Measurements from ENCODE around the gene MED27.

The MED27 gene

DNA sequence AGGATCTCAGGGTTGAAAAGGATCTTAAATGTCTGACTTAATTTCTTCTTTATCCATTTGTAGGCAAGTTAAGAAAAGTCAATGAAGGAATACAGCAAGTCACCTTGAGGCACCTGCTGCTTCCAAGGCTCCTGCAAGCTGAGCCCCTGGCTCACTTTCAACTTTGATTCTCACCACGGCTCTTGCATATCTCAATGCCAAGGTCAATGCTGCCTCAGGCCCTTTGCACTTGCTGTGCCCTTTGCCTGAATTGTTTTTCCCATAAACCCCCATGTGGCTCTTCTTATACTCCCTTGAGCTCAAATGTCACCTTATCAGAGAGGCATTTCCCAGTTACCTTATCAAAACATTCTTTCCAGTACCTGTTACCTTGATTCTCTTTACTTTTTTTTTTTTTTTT is 195.4 kb downstream of the MED27 start:
- Histone ChIP-seq H3K4ac (ENCODE audit: low read depth, low read length) (no peak overlapping the region), H2AFZ (ENCODE audit: insufficient read depth, low read length, poor library complexity) (no peak overlapping the region), H3K18ac (ENCODE audit: low read length) (no peak overlapping the region), H3K14ac (ENCODE audit: low read length) (no peak overlapping the region), H3K23ac (ENCODE audit: low read length) (no peak overlapping the region), H4K91ac (ENCODE audit: low read depth, low read length) (no peak overlapping the region), H3K4me1 (ENCODE audit: control insufficient read depth in 1 of 2, insufficient read depth in 2 of 2, low read length in 2 of 2) (no peaks in the 10 kb centered on the region), H3K4me3 (ENCODE audit: low read depth, low read length) (no peak overlapping the region), H3K9ac (ENCODE audit: low read length) (no peak overlapping the region), H2BK5ac (ENCODE audit: low read depth, low read length, poor library complexity) (no peak overlapping the region), H3K79me1 (ENCODE audit: low read length) (no peaks in the 10 kb centered on the region), H3K79me2 (ENCODE audit: control insufficient read depth, insufficient read depth, low read length, poor library complexity) (no peaks in the 10 kb centered on the region), H3K4me2 (ENCODE audit: low read length) (no peak overlapping the region), H3K36me3 (ENCODE audit: control insufficient read depth in 1 of 2, insufficient read depth in 2 of 2, low read length in 2 of 2) (no peaks in the 10 kb centered on the region), H4K12ac (ENCODE audit: low read depth, low read length) (no peak overlapping the region), H3K9me3 (ENCODE audit: insufficient read depth, low read depth, low read length) (no peaks in the 10 kb centered on the region), H2AK5ac (ENCODE audit: low read length) (no peak overlapping the region), H2BK12ac (ENCODE audit: low read length) (no peak overlapping the region), H3K27me3 (ENCODE audit: insufficient read depth, low read length) (no peaks in the 10 kb centered on the region), H4K8ac (ENCODE audit: low read depth, low read length) (no peak overlapping the region), H2BK120ac (ENCODE audit: insufficient read depth, low read length, poor library complexity) (no peak overlapping the region), H3K27ac (ENCODE audit: low read depth, low read length) (no peak overlapping the region)
- no CpG with 5 or more reads among the region's 1 CpG for whole genome bisulfite sequencing (ENCODE audit: extremely low coverage, insufficient coverage, insufficient read length)
- DNase-seq: no peak

DNA sequence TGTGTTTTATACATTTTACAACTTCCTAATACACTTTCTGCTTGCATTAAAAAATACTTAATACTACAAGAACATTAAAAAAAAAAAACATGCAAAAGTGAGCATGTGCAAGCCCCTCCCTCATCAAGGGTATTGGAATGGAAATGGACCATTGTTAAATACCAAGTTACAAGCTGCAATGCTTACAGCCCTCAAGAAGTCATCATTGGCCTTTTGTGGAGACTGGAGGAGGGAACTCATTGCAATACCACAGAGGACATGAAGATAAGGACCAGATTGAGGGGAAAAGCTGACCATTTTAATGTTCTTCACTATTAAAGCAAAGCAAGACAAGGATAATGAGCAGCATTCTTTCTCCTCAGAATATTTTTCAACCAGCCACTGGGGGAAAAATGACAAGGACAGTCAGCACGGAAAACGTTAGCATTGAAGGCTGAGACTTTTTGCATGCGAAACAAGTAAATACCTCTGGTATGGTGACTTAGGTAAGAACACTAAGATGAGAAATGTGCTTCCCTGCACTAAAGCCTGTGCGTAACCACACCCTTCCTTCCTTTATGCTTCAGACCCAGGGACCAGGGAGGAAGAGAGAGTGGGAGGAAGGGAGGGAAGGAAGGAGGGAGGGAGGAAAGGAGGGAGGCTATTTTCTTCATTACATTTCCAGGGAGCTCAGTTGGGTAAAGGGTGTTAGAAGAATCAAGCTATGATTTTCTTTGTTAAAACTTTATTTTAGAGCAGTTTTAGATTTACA is 198.7 kb downstream of the MED27 start:
- no peak overlapping the region for H3K23ac ChIP-seq (ENCODE audit: low read length)

DNA sequence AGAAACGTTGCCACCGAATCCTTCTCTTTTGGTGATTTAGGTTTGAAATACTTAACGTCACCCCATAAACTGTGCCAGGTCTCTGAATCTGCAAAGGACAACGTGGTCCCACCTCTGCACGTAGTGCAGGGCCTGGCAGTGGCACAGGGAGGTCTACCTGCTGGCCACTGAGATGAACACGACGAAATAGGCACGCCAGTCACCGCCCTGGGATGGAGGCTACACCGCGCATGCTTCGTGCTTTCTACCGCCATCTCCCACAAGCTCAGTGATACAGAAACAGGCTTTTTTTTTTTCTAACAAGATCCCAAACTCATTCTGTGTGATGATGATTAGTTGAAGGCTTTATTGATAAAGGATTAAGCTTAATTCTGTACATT is 199.8 kb downstream of the MED27 start:
- no peak for DNase-seq
- no peaks in the 10 kb centered on the region for H3K36me3 ChIP-seq (ENCODE audit: control insufficient read depth in 1 of 2, insufficient read depth in 2 of 2, low read length in 2 of 2)
- no peak overlapping the region for H3K4me3 ChIP-seq (ENCODE audit: low read depth, low read length)
- no peak overlapping the region for H4K8ac ChIP-seq (ENCODE audit: low read depth, low read length)
- no peak overlapping the region for H3K18ac ChIP-seq (ENCODE audit: low read length)
- H2BK5ac ChIP-seq (ENCODE audit: low read depth, low read length, poor library complexity): no peak overlapping the region
- no peak overlapping the region for H3K23ac ChIP-seq (ENCODE audit: low read length)
- no CpG with 5 or more reads among the region's 13 CpGs for WGBS (ENCODE audit: extremely low coverage, insufficient coverage, insufficient read length)
- H2BK12ac ChIP-seq (ENCODE audit: low read length): no peak overlapping the region
- H2AK5ac ChIP-seq (ENCODE audit: low read length): no peak overlapping the region
- no peak overlapping the region for H3K4me2 ChIP-seq (ENCODE audit: low read length)
- H3K27ac ChIP-seq (ENCODE audit: low read depth, low read length): no peak overlapping the region
- no peaks in the 10 kb centered on the region for H3K79me2 ChIP-seq (ENCODE audit: control insufficient read depth, insufficient read depth, low read length, poor library complexity)
- no peaks in the 10 kb centered on the region for H3K9me3 ChIP-seq (ENCODE audit: insufficient read depth, low read depth, low read length)
- H3K79me1 ChIP-seq (ENCODE audit: low read length): no peaks in the 10 kb centered on the region
- no peaks in the 10 kb centered on the region for H3K4me1 ChIP-seq (ENCODE audit: control insufficient read depth in 1 of 2, insufficient read depth in 2 of 2, low read length in 2 of 2)
- no peak overlapping the region for H2BK120ac ChIP-seq (ENCODE audit: insufficient read depth, low read length, poor library complexity)
- H3K14ac ChIP-seq (ENCODE audit: low read length): no peak overlapping the region
- H4K91ac ChIP-seq (ENCODE audit: low read depth, low read length): no peak overlapping the region
- no peak overlapping the region for H3K4ac ChIP-seq (ENCODE audit: low read depth, low read length)
- H3K27me3 ChIP-seq (ENCODE audit: insufficient read depth, low read length): no peaks in the 10 kb centered on the region
- no peak overlapping the region for H3K9ac ChIP-seq (ENCODE audit: low read length)
- H2AFZ ChIP-seq (ENCODE audit: insufficient read depth, low read length, poor library complexity): no peak overlapping the region
- no peak overlapping the region for H4K12ac ChIP-seq (ENCODE audit: low read depth, low read length)

More for the DNA sequence above, 198.7 kb downstream of the MED27 start:
- Histone ChIP-seq H2BK5ac (ENCODE audit: low read depth, low read length, poor library complexity) (no peak overlapping the region), H2AK5ac (ENCODE audit: low read length) (no peak overlapping the region), H3K79me1 (ENCODE audit: low read length) (no peaks in the 10 kb centered on the region), H4K8ac (ENCODE audit: low read depth, low read length) (no peak overlapping the region), H3K27me3 (ENCODE audit: insufficient read depth, low read length) (no peaks in the 10 kb centered on the region), H2BK120ac (ENCODE audit: insufficient read depth, low read length, poor library complexity) (no peak overlapping the region), H2AFZ (ENCODE audit: insufficient read depth, low read length, poor library complexity) (no peak overlapping the region), H2BK12ac (ENCODE audit: low read length) (no peak overlapping the region), H3K27ac (ENCODE audit: low read depth, low read length) (no peak overlapping the region), H4K12ac (ENCODE audit: low read depth, low read length) (no peak overlapping the region), H3K4me1 (ENCODE audit: control insufficient read depth in 1 of 2, insufficient read depth in 2 of 2, low read length in 2 of 2) (no peaks in the 10 kb centered on the region), H3K4me3 (ENCODE audit: low read depth, low read length) (no peak overlapping the region), H3K79me2 (ENCODE audit: control insufficient read depth, insufficient read depth, low read length, poor library complexity) (no peaks in the 10 kb centered on the region), H3K9ac (ENCODE audit: low read length) (no peak overlapping the region), H3K14ac (ENCODE audit: low read length) (no peak overlapping the region), H3K36me3 (ENCODE audit: control insufficient read depth in 1 of 2, insufficient read depth in 2 of 2, low read length in 2 of 2) (no peaks in the 10 kb centered on the region), H3K4me2 (ENCODE audit: low read length) (no peak overlapping the region), H3K4ac (ENCODE audit: low read depth, low read length) (no peak overlapping the region), H3K18ac (ENCODE audit: low read length) (no peak overlapping the region), H4K91ac (ENCODE audit: low read depth, low read length) (no peak overlapping the region), H3K9me3 (ENCODE audit: insufficient read depth, low read depth, low read length) (no peaks in the 10 kb centered on the region)
- WGBS (ENCODE audit: extremely low coverage, insufficient coverage, insufficient read length): no CpG with 5 or more reads among the region's 4 CpGs
- no peak for DNase-seq

GRCh38 chr9:131879181-131879910 is 200.3 kb downstream of the MED27 start:
- no peak overlapping the region for H4K8ac ChIP-seq (ENCODE audit: low read depth, low read length)
- H2BK12ac ChIP-seq (ENCODE audit: low read length): no peak overlapping the region
- H4K91ac ChIP-seq (ENCODE audit: low read depth, low read length): no peak overlapping the region
- no peak overlapping the region for H3K18ac ChIP-seq (ENCODE audit: low read length)
- no CpG with 5 or more reads among the region's 11 CpGs for WGBS (ENCODE audit: extremely low coverage, insufficient coverage, insufficient read length)
- H4K12ac ChIP-seq (ENCODE audit: low read depth, low read length): no peak overlapping the region
- peak overlapping the region; percentile 21 for H3K9ac ChIP-seq (ENCODE audit: low read length)
- H3K27me3 ChIP-seq (ENCODE audit: insufficient read depth, low read length): no peaks in the 10 kb centered on the region
- no peaks in the 10 kb centered on the region for H3K79me1 ChIP-seq (ENCODE audit: low read length)
- no peak overlapping the region for H3K4ac ChIP-seq (ENCODE audit: low read depth, low read length)
- H2AK5ac ChIP-seq (ENCODE audit: low read length): no peak overlapping the region
- no peak overlapping the region for H2BK5ac ChIP-seq (ENCODE audit: low read depth, low read length, poor library complexity)
- H3K36me3 ChIP-seq (ENCODE audit: control insufficient read depth in 1 of 2, insufficient read depth in 2 of 2, low read length in 2 of 2): no peaks in the 10 kb centered on the region
- H3K27ac ChIP-seq (ENCODE audit: low read depth, low read length): no peak overlapping the region
- no peak for DNase-seq
- H3K9me3 ChIP-seq (ENCODE audit: insufficient read depth, low read depth, low read length): no peaks in the 10 kb centered on the region
- H3K4me2 ChIP-seq (ENCODE audit: low read length): no peak overlapping the region
- no peak overlapping the region for H2AFZ ChIP-seq (ENCODE audit: insufficient read depth, low read length, poor library complexity)
- H2BK120ac ChIP-seq (ENCODE audit: insufficient read depth, low read length, poor library complexity): no peak overlapping the region
- no peak overlapping the region for H3K4me3 ChIP-seq (ENCODE audit: low read depth, low read length)
- no peak overlapping the region for H3K14ac ChIP-seq (ENCODE audit: low read length)
- H3K23ac ChIP-seq (ENCODE audit: low read length): no peak overlapping the region
- no peaks in the 10 kb centered on the region for H3K4me1 ChIP-seq (ENCODE audit: control insufficient read depth in 1 of 2, insufficient read depth in 2 of 2, low read length in 2 of 2)
- H3K79me2 ChIP-seq (ENCODE audit: control insufficient read depth, insufficient read depth, low read length, poor library complexity): no peaks in the 10 kb centered on the region

All from trophoblast cell (in vitro differentiated cells and primary cell).